NT2/D1 (cell line): ENCODE results near the gene GNA15.

ENCODE experiments used
- YY1 ChIP-seq: IDR thresholded peaks from 2 replicates; pipeline ENCODE4 v1.6.1; 2011; ENCODE audit not compliant: insufficient read length, insufficient read depth
- ZNF274 ChIP-seq: IDR thresholded peaks from 2 replicates; pipeline ENCODE4 v1.6.1; 2011; ENCODE audit warnings: mild to moderate bottlenecking, low read depth, low read length

- no peak for TF ChIP-seq ZNF274
- no peak for TF ChIP-seq YY1
These were observed 7.0 kb downstream of the GNA15 start for GRCh38 chr19:3142781-3143337.
